ENCODE measurements around the gene TMEM192. TPM values are rescaled to one million over a fixed set of nuclear protein-coding genes. Genes with fewer than 3 reads are reported as not detected.

TMEM192 gene
- total RNA-seq, 1 experiment from 2014 or later: 19.4 TPM

DNA sequence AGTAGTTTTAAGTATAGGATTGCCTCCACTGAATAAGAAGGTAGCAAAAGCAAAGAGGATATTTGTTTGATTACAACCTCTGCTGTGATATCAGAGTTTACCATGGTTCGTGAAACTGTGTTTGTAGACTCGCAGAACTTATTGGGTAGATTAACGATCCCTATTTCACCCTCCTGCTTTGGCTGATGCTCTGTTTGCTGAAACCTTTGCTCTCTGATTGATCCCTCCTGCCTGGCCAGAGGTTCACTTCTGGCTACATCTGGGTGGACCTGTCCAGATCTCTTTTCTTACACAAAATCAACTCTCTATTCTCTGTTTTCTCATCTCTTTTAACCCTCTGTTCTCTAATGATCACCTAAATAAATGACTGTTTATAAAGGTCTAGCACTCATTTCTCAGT lies 37.9 kb upstream of the TMEM192 start:
- Histone ChIP-seq H3K9me3 (no peaks in the 10 kb centered on the region), H3K4me3 (ENCODE audit: low read depth, low read length) (no peak overlapping the region), H3K36me3 (ENCODE audit: control insufficient read depth, insufficient read depth, low read length) (no peaks in the 10 kb centered on the region), H3K4me1 (no peaks in the 10 kb centered on the region), H3K27me3 (replicated peaks; ENCODE audit: control insufficient read depth, insufficient read depth, low read length) (no peaks in the 10 kb centered on the region)
- ChIA-PET CTCF (interaction anchor here (0.6 kb wide), 1 partner anchor 14 kb away, joined by 3 read pairs; no protein-coding TSS in a partner anchor), POLR2A (no interaction called here)
- BruUV-seq (replicated peaks): no TSS peak
- Mint-ChIP-seq H3K27me3 (ENCODE audit: insufficient read depth, unreplicated experiment) (peaks cover 12% of the 10 kb centered on the region), H3K27ac (ENCODE audit: unreplicated experiment) (no peak overlapping the region), H3K36me3 (ENCODE audit: insufficient read depth, unreplicated experiment) (no peaks in the 10 kb centered on the region), H3K4me3 (ENCODE audit: unreplicated experiment) (no peak overlapping the region), H3K9me3 (ENCODE audit: unreplicated experiment) (peaks cover 9% of the 10 kb centered on the region), H3K4me1 (ENCODE audit: low read depth, unreplicated experiment) (peaks cover 7% of the 10 kb centered on the region)
- TF ChIP-seq, protein P1, sequence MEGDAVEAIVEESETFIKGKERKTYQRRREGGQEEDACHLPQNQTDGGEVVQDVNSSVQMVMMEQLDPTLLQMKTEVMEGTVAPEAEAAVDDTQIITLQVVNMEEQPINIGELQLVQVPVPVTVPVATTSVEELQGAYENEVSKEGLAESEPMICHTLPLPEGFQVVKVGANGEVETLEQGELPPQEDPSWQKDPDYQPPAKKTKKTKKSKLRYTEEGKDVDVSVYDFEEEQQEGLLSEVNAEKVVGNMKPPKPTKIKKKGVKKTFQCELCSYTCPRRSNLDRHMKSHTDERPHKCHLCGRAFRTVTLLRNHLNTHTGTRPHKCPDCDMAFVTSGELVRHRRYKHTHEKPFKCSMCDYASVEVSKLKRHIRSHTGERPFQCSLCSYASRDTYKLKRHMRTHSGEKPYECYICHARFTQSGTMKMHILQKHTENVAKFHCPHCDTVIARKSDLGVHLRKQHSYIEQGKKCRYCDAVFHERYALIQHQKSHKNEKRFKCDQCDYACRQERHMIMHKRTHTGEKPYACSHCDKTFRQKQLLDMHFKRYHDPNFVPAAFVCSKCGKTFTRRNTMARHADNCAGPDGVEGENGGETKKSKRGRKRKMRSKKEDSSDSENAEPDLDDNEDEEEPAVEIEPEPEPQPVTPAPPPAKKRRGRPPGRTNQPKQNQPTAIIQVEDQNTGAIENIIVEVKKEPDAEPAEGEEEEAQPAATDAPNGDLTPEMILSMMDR (IDR thresholded peaks at IDR 0.05; ENCODE audit: insufficient read depth in 1 of 2, low read depth in 1 of 2, low read length in 1 of 2, severe bottlenecking in 1 of 2, unreplicated experiment in 1 of 2): no peak
- no peak for DNase-seq
- intact Hi-C loops (cut with micrococcal nuclease; ENCODE audit: unreplicated experiment): no loop called here

DNA sequence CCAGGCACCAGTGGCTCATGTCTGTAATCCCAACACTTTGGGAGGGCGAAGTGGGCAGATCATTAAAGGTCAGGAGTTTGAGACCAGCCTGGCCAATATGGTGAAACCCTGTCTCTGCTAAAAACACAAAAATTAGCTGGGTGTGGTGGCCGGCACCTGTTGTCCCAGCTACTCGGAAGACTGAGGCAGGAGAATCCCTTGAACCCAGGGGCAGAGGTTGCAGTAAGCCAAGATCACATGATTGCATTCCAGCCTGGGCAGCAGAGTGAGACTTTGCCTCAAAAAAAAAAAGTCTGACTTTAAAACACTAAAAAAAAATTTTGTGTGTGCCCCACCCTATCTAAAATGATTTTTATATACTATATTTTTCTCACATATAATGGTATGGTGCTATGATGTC lies 26.2 kb upstream of the TMEM192 start:
- intact Hi-C loops (cut with micrococcal nuclease; ENCODE audit: unreplicated experiment): no loop called here
- POLR2A ChIA-PET: no interaction called here
- CTCF ChIA-PET: no interaction called here

DNA sequence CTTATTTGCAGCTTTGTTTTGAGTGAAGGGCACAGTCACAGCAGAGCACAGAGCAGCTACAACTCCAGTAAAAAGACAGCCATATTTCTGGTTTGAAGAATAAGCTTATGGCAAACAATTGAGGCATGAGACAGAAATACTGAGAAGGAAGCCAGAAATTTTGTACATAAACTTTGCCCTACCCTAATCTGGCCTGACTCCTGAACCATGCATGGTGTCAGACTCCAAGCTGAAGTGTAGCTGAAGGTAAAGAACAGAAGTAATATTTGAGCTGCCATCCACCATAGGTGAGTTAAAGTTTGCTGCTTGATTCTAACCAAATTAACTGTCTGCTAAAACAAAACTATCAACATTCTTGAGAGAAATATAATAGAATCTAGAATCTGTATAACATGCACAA lies 24.5 kb upstream of the TMEM192 start:
- Mint-ChIP-seq H3K9me3 (ENCODE audit: unreplicated experiment) (no peaks in the 10 kb centered on the region), H3K4me1 (ENCODE audit: low read depth, unreplicated experiment) (no peaks in the 10 kb centered on the region), H3K36me3 (ENCODE audit: insufficient read depth, unreplicated experiment) (no peaks in the 10 kb centered on the region), H3K27me3 (ENCODE audit: insufficient read depth, unreplicated experiment) (no peaks in the 10 kb centered on the region), H3K4me3 (ENCODE audit: unreplicated experiment) (no peak overlapping the region), H3K27ac (ENCODE audit: unreplicated experiment) (no peak overlapping the region)
- ChIA-PET POLR2A (no interaction called here), CTCF (no interaction called here)
- TF ChIP-seq, protein P1 (IDR thresholded peaks at IDR 0.05; ENCODE audit: insufficient read depth in 1 of 2, low read depth in 1 of 2, low read length in 1 of 2, severe bottlenecking in 1 of 2, unreplicated experiment in 1 of 2): no peak
- no peaks in the 10 kb centered on the region for H3K27me3 ChIP-seq (replicated peaks; ENCODE audit: control insufficient read depth, insufficient read depth, low read length)
- no TSS peak for BruUV-seq (replicated peaks)
- H3K4me3 ChIP-seq (ENCODE audit: low read depth, low read length): no peak overlapping the region
- no peaks in the 10 kb centered on the region for H3K4me1 ChIP-seq
- intact Hi-C loops (cut with micrococcal nuclease; ENCODE audit: unreplicated experiment): no loop called here
- no peaks in the 10 kb centered on the region for H3K36me3 ChIP-seq (ENCODE audit: control insufficient read depth, insufficient read depth, low read length)
- no peak for DNase-seq
- no peaks in the 10 kb centered on the region for H3K9me3 ChIP-seq

More for the DNA sequence above, 26.2 kb upstream of the TMEM192 start:
- Histone ChIP-seq H3K4me3 (ENCODE audit: low read depth, low read length) (no peak overlapping the region), H3K36me3 (ENCODE audit: control insufficient read depth, insufficient read depth, low read length) (no peaks in the 10 kb centered on the region), H3K4me1 (no peaks in the 10 kb centered on the region), H3K27me3 (replicated peaks; ENCODE audit: control insufficient read depth, insufficient read depth, low read length) (no peaks in the 10 kb centered on the region), H3K9me3 (no peaks in the 10 kb centered on the region)
- H3K9me3 Mint-ChIP-seq (ENCODE audit: unreplicated experiment): no peaks in the 10 kb centered on the region
- TF ChIP-seq, protein P1 (IDR thresholded peaks at IDR 0.05; ENCODE audit: insufficient read depth in 1 of 2, low read depth in 1 of 2, low read length in 1 of 2, severe bottlenecking in 1 of 2, unreplicated experiment in 1 of 2): no peak
- no peaks in the 10 kb centered on the region for H3K36me3 Mint-ChIP-seq (ENCODE audit: insufficient read depth, unreplicated experiment)
- no peaks in the 10 kb centered on the region for H3K4me1 Mint-ChIP-seq (ENCODE audit: low read depth, unreplicated experiment)
- no peak overlapping the region for H3K27ac Mint-ChIP-seq (ENCODE audit: unreplicated experiment)
- no peak for DNase-seq
- H3K4me3 Mint-ChIP-seq (ENCODE audit: unreplicated experiment): no peak overlapping the region
- H3K27me3 Mint-ChIP-seq (ENCODE audit: insufficient read depth, unreplicated experiment): peaks cover 2% of the 10 kb centered on the region
- BruUV-seq (replicated peaks): no TSS peak
